ENCODE results near the gene CAPZB.

CAPZB gene

DNA sequence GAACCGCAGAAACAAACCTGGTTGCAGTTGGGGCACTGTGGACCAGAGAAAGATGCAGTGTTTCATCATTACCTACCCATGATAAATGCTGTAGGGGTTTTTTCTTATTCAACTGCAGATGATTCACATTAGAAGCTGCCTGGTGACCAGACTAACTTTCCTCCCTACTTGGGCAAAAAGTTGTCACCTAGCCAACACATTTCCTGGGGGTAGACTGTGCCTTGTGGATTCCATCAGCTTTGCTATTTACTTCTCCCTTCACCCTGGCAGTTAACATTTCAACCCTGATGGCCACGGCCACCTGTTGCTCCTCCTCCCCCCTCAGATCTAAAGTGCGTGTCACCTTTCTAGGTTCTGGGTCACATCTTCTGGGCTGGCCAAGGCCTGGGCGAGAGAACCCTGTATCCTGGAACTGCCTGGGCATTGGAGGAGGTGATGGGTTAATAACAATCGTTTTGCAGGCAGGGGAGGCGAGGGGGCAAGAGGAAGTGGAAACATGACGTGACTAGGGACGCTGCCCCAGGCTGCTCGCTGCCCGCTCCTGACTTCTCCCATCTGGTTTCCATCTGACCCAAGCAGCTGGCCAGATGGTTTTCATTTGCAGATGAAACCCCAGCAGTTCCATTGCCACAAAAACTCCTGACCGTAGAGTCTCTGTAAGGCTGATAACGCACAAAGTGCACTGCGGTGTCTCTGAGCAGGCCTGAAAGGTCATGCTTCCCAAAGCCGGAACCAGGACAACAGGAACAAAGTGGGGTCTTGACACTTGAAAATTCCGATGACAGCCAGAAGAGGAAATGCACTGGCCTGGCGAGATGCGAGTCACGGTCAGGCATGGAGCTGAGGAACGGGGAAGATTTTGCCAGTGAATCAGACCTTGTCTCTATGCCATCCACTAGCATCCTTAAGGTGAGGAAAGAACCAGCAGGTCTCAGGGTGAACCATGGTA lies 36.6 kb downstream of the CAPZB start:
- DNase-seq (ENCODE audit: low read depth in 3 of 3), result no peak

DNA sequence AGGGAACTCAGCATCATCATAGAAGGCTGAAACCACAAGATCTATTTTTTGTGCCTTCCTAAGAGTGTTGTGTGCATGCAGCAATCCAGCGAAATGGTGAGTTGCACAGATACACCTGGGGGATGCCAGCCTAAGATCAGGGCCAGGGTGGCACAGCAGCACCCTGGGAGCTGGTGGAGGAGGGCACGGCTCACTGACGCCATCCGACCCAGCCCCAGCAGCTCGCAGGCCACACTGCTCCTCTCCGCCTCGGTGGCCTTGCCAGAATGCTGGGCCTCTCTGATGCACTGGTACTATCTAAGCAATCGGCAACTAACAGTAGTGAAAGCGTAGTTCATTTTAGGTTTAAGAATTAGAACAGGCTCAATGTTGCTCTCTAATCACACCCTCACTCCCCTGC lies 37.8 kb downstream of the CAPZB start:
- DNase-seq (ENCODE audit: low read depth in 3 of 3), result no peak

GRCh38 chr1:19445417-19446342 lies 39.7 kb downstream of the CAPZB start:
- DNase-seq (ENCODE audit: low read depth in 3 of 3), result no peak

- DNase-seq (ENCODE audit: low read depth in 3 of 3), result no peak
These were observed 40.9 kb downstream of the CAPZB start for GRCh38 chr1:19444296-19445021.

GRCh38 chr1:19443326-19443725 lies 42.0 kb downstream of the CAPZB start:
- DNase-seq (ENCODE audit: low read depth in 3 of 3), result no peak

- DNase-seq (ENCODE audit: low read depth in 3 of 3), result no peak
These were observed 42.9 kb downstream of the CAPZB start for GRCh38 chr1:19442154-19443096.

GRCh38 chr1:19441048-19441780 lies 44.1 kb downstream of the CAPZB start:
- DNase-seq (ENCODE audit: low read depth in 3 of 3), result no peak

DNA sequence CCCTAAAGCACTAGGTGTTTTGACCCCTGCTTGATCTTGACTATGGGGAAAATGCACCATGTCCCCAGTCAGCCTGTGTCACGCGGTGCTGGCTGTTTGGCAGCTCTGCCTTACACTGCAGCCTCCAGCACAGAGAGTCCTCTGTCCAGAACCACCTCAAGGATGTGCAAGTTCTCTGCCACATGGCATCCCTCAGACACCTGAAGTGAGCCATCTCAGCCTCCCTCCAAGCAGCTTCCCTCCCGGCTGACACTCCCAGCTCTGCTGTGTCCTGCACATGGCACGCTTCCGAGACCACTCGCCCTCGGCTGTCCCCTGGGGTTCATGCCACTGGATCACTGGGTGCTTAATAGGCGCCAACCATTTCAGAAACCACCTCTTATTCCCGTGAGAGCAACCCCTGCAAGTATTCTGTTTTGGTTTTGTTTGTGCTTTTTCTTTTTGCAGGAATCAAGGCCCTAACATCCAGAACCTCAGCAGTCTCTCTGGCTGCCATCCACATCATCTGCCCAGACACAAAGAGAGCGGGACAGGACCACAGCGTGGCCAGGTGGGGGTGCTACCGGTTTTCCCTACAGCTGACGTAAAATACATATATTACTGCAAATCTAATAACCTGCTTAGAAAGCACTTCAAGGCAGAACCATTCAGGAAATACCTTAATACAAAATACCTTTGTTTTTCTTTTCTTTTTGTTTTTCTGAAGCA lies 45.7 kb downstream of the CAPZB start:
- no peak for DNase-seq (ENCODE audit: low read depth in 3 of 3)

- no peak for DNase-seq (ENCODE audit: low read depth in 3 of 3)
These were observed 46.7 kb downstream of the CAPZB start for GRCh38 chr1:19438516-19439195.

GRCh38 chr1:19437891-19438294 lies 47.4 kb downstream of the CAPZB start:
- no peak for DNase-seq (ENCODE audit: low read depth in 3 of 3)

DNA sequence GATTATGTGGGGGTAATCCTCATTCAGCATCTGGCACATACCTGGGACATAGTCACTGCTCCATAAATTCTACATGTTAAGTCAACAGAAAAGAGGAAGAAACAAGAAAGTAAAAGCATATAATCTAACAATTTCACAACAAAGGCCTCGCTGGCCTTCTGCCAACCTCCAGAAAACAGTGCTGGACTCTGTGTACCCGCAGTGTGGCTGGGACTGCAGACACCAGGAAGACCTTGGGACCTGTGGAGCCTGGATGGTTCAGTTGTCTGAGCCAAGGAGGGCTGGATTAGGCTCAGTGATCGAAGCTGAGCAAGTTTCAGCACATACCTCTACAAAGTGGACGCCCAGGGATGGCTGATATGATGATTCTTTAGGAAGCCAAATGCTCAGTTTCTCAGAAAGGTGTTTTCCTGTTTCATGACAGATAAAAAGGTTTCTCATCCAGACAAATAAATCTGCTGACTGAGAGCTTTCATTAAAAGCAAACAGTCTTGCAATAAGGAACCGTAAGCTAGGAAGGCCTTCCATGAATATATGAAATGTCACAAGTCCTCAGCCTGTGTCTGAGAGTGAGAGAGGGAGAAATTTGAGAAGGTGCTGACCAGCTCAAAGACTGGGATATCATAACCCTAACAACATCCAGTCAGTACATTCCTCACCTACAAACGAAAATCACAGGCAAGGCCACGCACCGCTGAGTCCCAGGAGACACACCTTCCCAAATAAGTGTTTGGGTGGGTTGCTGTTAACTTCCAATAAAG lies 48.4 kb downstream of the CAPZB start:
- DNase-seq (ENCODE audit: low read depth in 3 of 3), result no peak

DNA sequence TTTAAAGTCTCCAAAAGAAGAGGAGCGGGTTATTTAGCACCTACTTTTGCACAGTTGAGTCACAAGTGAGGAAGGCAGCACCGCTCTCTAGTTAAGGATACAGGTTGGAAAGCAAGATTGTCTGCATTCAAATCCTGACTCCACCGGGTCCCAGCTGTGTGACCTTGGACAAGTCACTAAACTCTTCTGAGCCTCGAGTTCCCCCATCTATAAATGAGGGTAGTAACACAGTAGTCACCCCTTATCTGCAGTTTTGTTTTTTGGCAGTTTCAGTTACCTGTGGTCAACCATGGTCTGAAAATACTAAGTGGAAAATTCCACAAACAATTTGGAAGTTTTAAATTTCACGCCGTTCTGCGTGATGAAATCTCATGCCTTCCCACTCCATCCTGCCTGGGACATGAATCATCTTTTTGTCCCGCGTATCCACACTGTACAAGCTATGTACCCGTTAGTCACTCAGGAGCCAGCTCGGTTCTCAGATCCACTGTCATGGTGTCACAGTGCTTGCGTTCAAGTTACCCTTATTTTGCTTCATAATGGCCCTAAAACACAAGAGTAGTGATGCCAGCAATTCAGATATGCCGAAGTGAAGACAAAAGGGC lies 49.4 kb downstream of the CAPZB start:
- no peak for DNase-seq (ENCODE audit: low read depth in 3 of 3)

DNA sequence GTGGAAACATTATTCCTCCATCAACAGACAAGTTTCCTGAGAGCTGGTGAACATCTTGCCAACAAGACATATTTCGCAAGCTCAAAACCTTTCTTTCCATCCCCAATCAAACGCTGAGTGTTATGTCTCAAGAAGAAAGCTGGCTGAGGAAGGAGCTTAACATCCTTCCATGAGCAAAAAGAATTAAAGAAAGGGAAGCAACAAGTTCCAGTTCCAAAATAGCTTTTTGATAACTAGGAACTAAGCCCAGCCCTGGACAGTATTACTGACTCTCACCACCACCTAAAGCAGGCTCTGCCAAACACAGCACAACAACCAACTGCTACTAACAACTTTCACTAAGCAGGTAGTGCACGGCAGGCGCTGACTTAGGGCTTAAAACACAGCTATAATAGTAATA lies 50.2 kb downstream of the CAPZB start:
- DNase-seq (ENCODE audit: low read depth in 3 of 3), result no peak

DNA sequence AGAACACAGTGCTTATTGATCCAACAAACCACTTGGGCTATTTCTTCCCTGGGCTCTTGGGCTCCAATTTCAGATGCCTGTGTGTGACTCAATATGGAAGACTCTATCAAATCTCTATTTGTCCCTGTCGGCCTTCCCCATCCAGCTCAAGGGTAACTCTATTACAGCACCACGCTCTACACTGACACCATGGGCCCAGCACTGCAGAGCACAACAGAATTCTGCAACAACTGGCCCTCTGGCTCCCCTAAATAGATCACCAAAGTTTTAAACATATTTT lies 51.7 kb downstream of the CAPZB start:
- DNase-seq (ENCODE audit: low read depth in 3 of 3), result no peak

DNA sequence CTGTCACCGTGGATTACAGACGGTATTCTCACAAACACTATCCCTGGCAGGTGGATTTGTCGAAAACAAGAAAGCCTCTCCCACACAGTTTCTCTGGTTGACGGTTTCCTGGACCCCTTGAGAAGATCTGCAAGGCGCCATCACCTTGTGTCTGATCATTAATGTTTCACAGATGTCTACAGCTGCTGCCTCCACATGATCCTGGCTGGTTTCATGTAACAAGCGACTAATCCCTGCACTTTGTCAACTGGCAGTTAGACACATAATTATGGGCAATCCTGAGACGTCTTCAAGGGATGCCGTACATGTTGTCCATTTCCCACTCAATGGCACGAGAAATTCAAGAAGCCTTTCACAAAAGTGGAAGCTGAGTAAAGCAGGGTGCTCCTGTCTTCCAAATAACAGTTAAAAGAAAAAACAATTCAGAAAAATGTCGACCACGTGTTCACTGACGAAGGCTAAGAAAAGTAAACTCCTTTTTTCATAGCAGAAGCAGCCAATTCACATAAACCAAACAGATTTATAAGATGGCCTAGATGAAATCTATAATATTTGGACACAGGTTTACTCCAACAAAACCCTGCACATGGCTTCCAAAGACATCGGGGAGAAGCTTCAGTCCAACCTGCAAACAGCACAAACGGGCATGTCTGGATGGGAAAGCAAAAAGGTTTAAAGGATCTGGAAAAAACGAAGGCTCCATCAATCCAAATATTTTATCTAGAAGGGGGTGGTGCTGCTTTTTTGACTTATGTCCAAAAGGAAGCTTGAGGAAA lies 52.2 kb downstream of the CAPZB start:
- DNase-seq (ENCODE audit: low read depth in 3 of 3), result no peak

DNA sequence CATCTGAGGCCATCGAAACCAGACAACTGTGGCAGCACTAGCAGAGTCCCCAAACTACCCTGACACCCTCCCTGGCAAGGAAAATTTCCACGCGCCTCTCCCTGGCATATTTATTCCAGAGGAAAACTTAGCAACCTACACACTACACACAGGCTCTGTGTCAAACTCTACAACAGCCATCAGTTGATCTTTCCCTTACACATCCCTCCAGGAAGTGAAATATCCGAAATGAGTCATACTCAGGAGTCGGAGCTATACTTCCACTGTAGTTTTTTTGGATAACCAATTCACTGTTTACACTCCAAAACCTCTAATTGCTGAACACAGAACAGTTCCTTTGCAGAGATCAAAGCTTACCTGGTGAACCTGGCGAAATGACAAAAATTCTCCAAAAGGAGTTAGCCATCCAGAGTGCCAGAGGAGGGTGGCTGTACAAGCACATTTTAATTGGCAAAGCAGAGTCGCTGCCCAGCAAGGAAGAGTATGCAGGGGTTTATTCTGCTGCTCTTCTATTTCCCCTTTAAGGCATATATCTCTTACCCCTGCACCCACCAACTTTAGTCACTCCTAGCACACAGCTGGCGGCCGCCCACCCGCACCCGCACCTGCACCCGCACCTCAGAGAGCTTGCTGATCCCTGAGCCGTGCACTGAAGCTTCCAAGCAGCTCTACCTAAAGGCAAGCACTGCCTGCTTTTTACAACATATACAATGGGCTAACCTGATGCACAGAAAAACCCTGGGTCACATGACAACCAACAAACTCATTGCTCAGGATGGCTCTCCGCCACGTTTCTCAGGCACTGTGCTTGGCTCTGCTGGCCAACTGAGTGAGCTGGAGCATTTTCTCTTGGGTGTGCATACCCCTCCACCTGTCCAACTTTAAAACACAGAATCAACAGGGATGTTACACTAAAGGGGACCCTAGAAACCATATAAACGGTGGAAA lies 54.9 kb downstream of the CAPZB start:
- no peak for DNase-seq (ENCODE audit: low read depth in 3 of 3)

Measured in stimulated activated CD4-positive, alpha-beta T cell treated with anti-CD3 and anti-CD28 coated beads, TNF-alpha, amount 100 ng/mL, for 4 hours (primary cell).